Measurements from ENCODE around the gene CIAO1. TPM values are rescaled to one million over a fixed set of nuclear protein-coding genes. Genes with fewer than 3 reads are reported as not detected.
"Not testable (repeated sequence)": the region's sequence is repeated elsewhere in the genome, so short reads cannot be mapped to it uniquely, and the experiment has no call there.

CIAO1 gene
- 85.3 and 99.5 TPM in 2 replicates for total RNA-seq (2021)
- Bru-seq, nascent RNA: percentile 84 among the genes with signal in this experiment
- BruChase-seq, experiment 1, labeled RNA remaining after a 2-hour chase: percentile 93 among the genes with signal in this experiment
- BruChase-seq, experiment 2, labeled RNA remaining after a 6-hour chase: percentile 96 among the genes with signal in this experiment
- long read RNA-seq, transcript CIAO1-203 (7 exons, 1,533 nt): major isoform, 217 of 251 reads
- long read RNA-seq, partial matches to known transcripts: 10 of 251 reads
- long read RNA-seq, other reads (novel, unspliced or antisense): 24 of 251 reads

- H3K27ac ChIP-seq: peak within 1 kb of the TSS; percentile 48
Measured at GRCh38 chr2:96265840-96266679, at the start of gene CIAO1, which contains the start of gene TMEM127. Gene CIAO1, plus strand, starts transcription at chr2:96266225. Its CDS starts 126 bp downstream, at chr2:96266351. Gene TMEM127, minus strand, starts transcription at chr2:96265997. Its CDS starts 616 bp downstream, at chr2:96265381.

GRCh38 chr2:96218508-96219131 lies 47.4 kb upstream of the CIAO1 start:
- DNase-seq: no peak
- Histone ChIP-seq H3K4me2 (no peak overlapping the region), H3K27ac (no peak overlapping the region), H4K20me1 (ENCODE audit: insufficient read depth) (peaks cover 4% of the 10 kb centered on the region; the same call in 1 of the 2 replicates), H3K79me2 (ENCODE audit: low read depth) (no peaks in the 10 kb centered on the region), H3K4me3 (no peak overlapping the region), H3K9me3 (ENCODE audit: insufficient read depth, low read depth) (no peaks in the 10 kb centered on the region), H2AFZ (no peak overlapping the region), H3F3A (ENCODE audit: insufficient read depth, low read depth) (no peaks in the 10 kb centered on the region), H3K36me3 (ENCODE audit: low read depth) (no peaks in the 10 kb centered on the region), H3K4me1 (replicated peaks; ENCODE audit: insufficient read depth) (no peaks in the 10 kb centered on the region), H3K27me3 (ENCODE audit: insufficient read depth, low read depth) (no peaks in the 10 kb centered on the region), H3K9me2 (ENCODE audit: insufficient read depth) (no peaks in the 10 kb centered on the region)
- no TSS peak for BruUV-seq (replicated peaks)
- CTCF ChIA-PET: interaction anchor here (0.6 kb wide), 1 partner anchor 45 kb away, joined by 4 read pairs; no protein-coding TSS in a partner anchor
- intact Hi-C loops (cut with micrococcal nuclease; ENCODE audit: unreplicated experiment): no loop called here
- TF ChIP-seq EZH2 (IDR thresholded peaks at IDR 0.05; ENCODE audit: low read depth) (no peak), CTCF (conservative IDR thresholded peaks at IDR 0.05) (no peak)
- POLR2A ChIA-PET (ENCODE audit: unreplicated experiment): no interaction called here

More at GRCh38 chr2:96265840-96266679, at the start of gene CIAO1, which contains the start of gene TMEM127:
- peaks cover 44% of the 10 kb centered on the region for H3K36me3 ChIP-seq (ENCODE audit: low read depth)
- H2AFZ ChIP-seq: peak within 1 kb of the TSS; percentile 93
- no peaks in the 10 kb centered on the region for H3K9me2 ChIP-seq (ENCODE audit: insufficient read depth)
- H3K9me3 ChIP-seq (ENCODE audit: insufficient read depth, low read depth): no peaks in the 10 kb centered on the region
- CTCF ChIA-PET: interaction anchor here (1.1 kb wide), 1 partner anchor 273 kb away, joined by 10 read pairs; no protein-coding TSS in a partner anchor
- H3K4me2 ChIP-seq: peak within 1 kb of the TSS; percentile 97
- H3K4me1 ChIP-seq (replicated peaks; ENCODE audit: insufficient read depth): peaks cover 41% of the 10 kb centered on the region
- TSS peak; percentile 66 for BruUV-seq (replicated peaks)
- H4K20me1 ChIP-seq (ENCODE audit: insufficient read depth): peaks cover 45% of the 10 kb centered on the region
- peak within 1 kb of the TSS; percentile 92 for H3K4me3 ChIP-seq
- H3K27me3 ChIP-seq (ENCODE audit: insufficient read depth, low read depth): no peaks in the 10 kb centered on the region
- peaks cover 39% of the 10 kb centered on the region for H3F3A ChIP-seq (ENCODE audit: insufficient read depth, low read depth)
- TF ChIP-seq EZH2 (IDR thresholded peaks at IDR 0.05; ENCODE audit: low read depth) (no peak), CTCF (conservative IDR thresholded peaks at IDR 0.05) (peak; percentile 52; the same call in 1 of the 2 replicates)
- intact Hi-C loops (cut with micrococcal nuclease; ENCODE audit: unreplicated experiment): loop anchor here (1.0 to 5.0 kb wide), 4 partner anchors 39 to 243 kb away; partner anchors contain the start of genes NCAPH, SNRNP200 and STARD7
- POLR2A ChIA-PET (ENCODE audit: unreplicated experiment): no interaction called here
- peak; percentile 96 to 99 for DNase-seq
- peaks cover 74% of the 10 kb centered on the region for H3K79me2 ChIP-seq (ENCODE audit: low read depth)

- intact Hi-C loops (cut with micrococcal nuclease; ENCODE audit: unreplicated experiment); H2AFZ ChIP-seq; CTCF ChIA-PET; H3K27me3 ChIP-seq (ENCODE audit: insufficient read depth, low read depth); H3K4me3 ChIP-seq; DNase-seq; POLR2A ChIA-PET (ENCODE audit: unreplicated experiment); H3K79me2 ChIP-seq (ENCODE audit: low read depth); H4K20me1 ChIP-seq (ENCODE audit: insufficient read depth); H3K9me2 ChIP-seq (ENCODE audit: insufficient read depth); H3K4me2 ChIP-seq; H3K27ac ChIP-seq; BruUV-seq (replicated peaks); H3K36me3 ChIP-seq (ENCODE audit: low read depth); H3K4me1 ChIP-seq (replicated peaks; ENCODE audit: insufficient read depth); H3K9me3 ChIP-seq (ENCODE audit: insufficient read depth, low read depth); H3F3A ChIP-seq (ENCODE audit: insufficient read depth, low read depth): not testable (repeated sequence)
Measured at GRCh38 chr2:96219959-96220358, 46.1 kb upstream of the CIAO1 start.

- CTCF ChIA-PET; intact Hi-C loops (cut with micrococcal nuclease; ENCODE audit: unreplicated experiment); H3K27me3 ChIP-seq (ENCODE audit: insufficient read depth, low read depth); H3K36me3 ChIP-seq (ENCODE audit: low read depth); H3K4me1 ChIP-seq (replicated peaks; ENCODE audit: insufficient read depth); H3K9me2 ChIP-seq (ENCODE audit: insufficient read depth); H3F3A ChIP-seq (ENCODE audit: insufficient read depth, low read depth); H3K9me3 ChIP-seq (ENCODE audit: insufficient read depth, low read depth); H3K27ac ChIP-seq; POLR2A ChIA-PET (ENCODE audit: unreplicated experiment); BruUV-seq (replicated peaks); H3K79me2 ChIP-seq (ENCODE audit: low read depth); H2AFZ ChIP-seq; DNase-seq; H3K4me2 ChIP-seq; H3K4me3 ChIP-seq; H4K20me1 ChIP-seq (ENCODE audit: insufficient read depth): not testable (repeated sequence)
Measured at GRCh38 chr2:96221106-96221505, 44.9 kb upstream of the CIAO1 start.

Measured in PC-9 (cell line).